Tibial artery (tissue), 4 donors: Measurements from ENCODE around the gene RBM33.

Source experiments
- DNase-seq, 2 donors: peaks; one replicate each; pipeline ENCODE4 v3.0.0-alpha.2; 2019
- H3K27ac ChIP-seq, 2 donors: fragments of 200-600 bp; sonication (generic) in 1 of 2; 1 replicate in 1 of 2; 2 replicates in 1 of 2; pipeline ENCODE4 v1.5.1; 2018 to 2019; ENCODE audit warnings: mild to moderate bottlenecking in 1 of 2
- H3K27me3 ChIP-seq, 2 donors: fragments of 200-600 bp; sonication (generic) in 1 of 2; one replicate each; pipeline versions ENCODE4 v1.5.1 to v1.6.0; 2016 to 2019
- H3K36me3 ChIP-seq, 3 donors: fragments of 200-600 bp; sonication (generic) in 2 of 3; one replicate each; pipeline ENCODE4 v1.5.1; 2016 to 2019; ENCODE audit warnings: mild to moderate bottlenecking in 2 of 3
- H3K4me1 ChIP-seq, 4 donors: fragments of 200-600 bp; sonication (generic) in 2 of 4; 1 replicate in 3 of 4; 2 replicates in 1 of 4; pipeline ENCODE4 v1.5.1; 2016 to 2019
- H3K4me3 ChIP-seq, 2 donors: fragments of 200-600 bp; sonication (generic) in 1 of 2; 1 replicate in 1 of 2; 2 replicates in 1 of 2; pipeline ENCODE4 v1.5.1; 2018 to 2019; ENCODE audit warnings: mild to moderate bottlenecking in 2 of 2
- H3K9me3 ChIP-seq, 3 donors: fragments of 200-600 bp; sonication (generic) in 1 of 3; one replicate each; pipeline ENCODE4 v1.5.1; 2016 to 2019
- CTCF ChIP-seq, 2 experiments: fragments of 200-600 bp in 1 of 2; fragments of 450-650 bp in 1 of 2; IDR thresholded peaks; one replicate each; pipeline ENCODE4 v1.5.1; 2017 to 2019; ENCODE audit warnings: antibody characterized with exemption in 2 of 2, mild to moderate bottlenecking in 1 of 2, moderate library complexity in 1 of 2
- intact Hi-C: fragments of 100-400 bp; cut with DNase I; formaldehyde crosslinking; loops from one replicate; pipeline ENCODE4 v1.15.0; 2023; ENCODE audit warnings: low total_unique reads

Gene RBM33

GRCh38 chr7:155709453-155709852 lies 65.0 kb downstream of the RBM33 start:
- intact Hi-C loops: no loop called here
- no peak for TF ChIP-seq CTCF (IDR thresholded peaks at IDR 0.05)
- Histone ChIP-seq H3K4me1 (no peaks in the 10 kb centered on the region), H3K36me3 (peaks cover 46 to 88% (median 49%) of the 10 kb centered on the region in 3 donors), H3K27ac (no peak overlapping the region), H3K9me3 (no peaks in the 10 kb centered on the region), H3K27me3 (no peaks in the 10 kb centered on the region), H3K4me3 (no peak overlapping the region)
- DNase-seq: no peak

- no peak for DNase-seq
- H3K9me3 ChIP-seq: no peaks in the 10 kb centered on the region
- no peak overlapping the region for H3K4me3 ChIP-seq
- intact Hi-C loops: no loop called here
- no peak for TF ChIP-seq CTCF (IDR thresholded peaks at IDR 0.05)
- no peaks in the 10 kb centered on the region for H3K4me1 ChIP-seq
- H3K36me3 ChIP-seq: peaks cover 46 to 92% (median 49%) of the 10 kb centered on the region in 3 donors
- no peak overlapping the region for H3K27ac ChIP-seq
- no peaks in the 10 kb centered on the region for H3K27me3 ChIP-seq
Measured at GRCh38 chr7:155710031-155710430, 65.6 kb downstream of the RBM33 start.

GRCh38 chr7:155710530-155710929 lies 66.1 kb downstream of the RBM33 start:
- Histone ChIP-seq H3K9me3 (no peaks in the 10 kb centered on the region), H3K27me3 (no peaks in the 10 kb centered on the region), H3K4me3 (no peak overlapping the region), H3K4me1 (no peaks in the 10 kb centered on the region), H3K27ac (no peak overlapping the region), H3K36me3 (peaks cover 46 to 97% (median 49%) of the 10 kb centered on the region in 3 donors)
- no peak for DNase-seq
- TF ChIP-seq CTCF (IDR thresholded peaks at IDR 0.05): no peak
- intact Hi-C loops: no loop called here

- no peaks in the 10 kb centered on the region for H3K27me3 ChIP-seq
- DNase-seq: no peak
- no peak overlapping the region for H3K4me3 ChIP-seq
- H3K27ac ChIP-seq: no peak overlapping the region
- no peaks in the 10 kb centered on the region for H3K4me1 ChIP-seq
- no peak for TF ChIP-seq CTCF (IDR thresholded peaks at IDR 0.05)
- intact Hi-C loops: no loop called here
- H3K9me3 ChIP-seq: no peaks in the 10 kb centered on the region
- H3K36me3 ChIP-seq: peaks cover 46 to 92% (median 49%) of the 10 kb centered on the region in 3 donors
Measured at GRCh38 chr7:155711081-155711480, 66.6 kb downstream of the RBM33 start.

GRCh38 chr7:155713384-155713783 lies 68.9 kb downstream of the RBM33 start:
- Histone ChIP-seq H3K36me3 (peaks cover 33 to 73% (median 52%) of the 10 kb centered on the region in 3 donors), H3K27me3 (no peaks in the 10 kb centered on the region), H3K27ac (no peak overlapping the region), H3K9me3 (no peaks in the 10 kb centered on the region), H3K4me3 (no peak overlapping the region), H3K4me1 (no peaks in the 10 kb centered on the region)
- no peak for TF ChIP-seq CTCF (IDR thresholded peaks at IDR 0.05)
- intact Hi-C loops: no loop called here
- DNase-seq: peak in 1 of 2 donors; percentile 34

- H3K27ac ChIP-seq: no peak overlapping the region
- DNase-seq: no peak
- intact Hi-C loops: no loop called here
- no peaks in the 10 kb centered on the region for H3K9me3 ChIP-seq
- H3K4me3 ChIP-seq: no peak overlapping the region
- no peak for TF ChIP-seq CTCF (IDR thresholded peaks at IDR 0.05)
- peaks cover 23 to 68% (median 49%) of the 10 kb centered on the region in 3 donors for H3K36me3 ChIP-seq
- no peaks in the 10 kb centered on the region for H3K27me3 ChIP-seq
- H3K4me1 ChIP-seq: no peaks in the 10 kb centered on the region
Measured at GRCh38 chr7:155714702-155715101, 70.2 kb downstream of the RBM33 start.
